Activated CD4-positive, alpha-beta T cell treated with anti-CD3 and anti-CD28 coated beads for 24 hours (primary cell): ENCODE data around the gene SLC12A8.
"Not testable (repeated sequence)": the region's sequence is repeated elsewhere in the genome, so short reads cannot be mapped to it uniquely, and the experiment has no call there.

Experiments used
- DNase-seq, 2 donors: peaks; one replicate each; pipeline ENCODE4 v3.0.0-alpha.2; 2020; ENCODE audit warnings: low read depth in 2 of 2

SLC12A8 gene

DNA sequence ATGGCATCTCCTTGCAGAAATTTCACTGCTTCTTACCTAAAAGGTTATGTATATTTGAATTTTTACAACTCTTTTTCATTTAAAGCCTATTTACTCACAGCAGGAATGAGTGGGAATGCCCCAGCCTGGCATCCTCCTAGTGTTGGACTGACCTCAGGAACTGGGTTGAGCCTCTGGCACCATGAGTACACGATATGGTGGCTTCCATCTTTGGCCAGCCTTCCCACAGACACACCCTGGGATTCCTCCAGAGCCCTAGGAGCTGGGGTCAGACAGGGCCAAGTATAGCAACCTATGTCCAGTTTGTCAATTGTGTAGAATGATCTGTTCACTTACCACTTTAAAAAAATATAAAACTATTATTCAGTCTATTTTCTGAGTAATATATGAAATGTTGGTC lies 99.6 kb downstream of the SLC12A8 start:
- DNase-seq: no peak

DNA sequence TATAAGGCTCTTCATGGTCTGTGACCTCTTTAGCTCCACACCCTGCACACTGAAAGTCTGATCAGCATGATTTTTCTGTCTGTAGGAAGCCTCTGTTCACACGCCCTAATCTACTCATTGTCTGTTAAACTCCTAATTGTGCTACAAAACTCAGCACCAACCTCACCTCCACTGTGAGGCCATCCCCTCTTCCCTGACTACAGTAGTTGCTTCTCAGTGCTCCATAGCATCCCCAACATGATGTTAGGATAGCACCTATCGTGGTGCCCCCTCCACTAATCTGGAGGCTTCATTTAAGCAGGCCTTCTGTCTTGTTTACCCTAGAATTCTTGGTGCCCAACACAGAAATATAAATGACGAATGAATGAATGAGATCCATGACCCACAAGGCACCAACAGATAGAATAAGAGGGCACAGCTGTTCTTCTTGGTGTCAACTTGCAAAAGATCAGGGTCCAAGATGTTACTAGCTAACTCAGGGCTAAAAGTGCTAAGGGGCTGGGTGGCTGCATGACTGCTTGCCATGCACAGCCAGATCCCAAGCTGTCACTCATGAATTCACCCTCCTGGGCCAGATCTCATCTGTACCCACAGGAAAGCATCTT lies 101.6 kb downstream of the SLC12A8 start:
- no peak for DNase-seq

DNA sequence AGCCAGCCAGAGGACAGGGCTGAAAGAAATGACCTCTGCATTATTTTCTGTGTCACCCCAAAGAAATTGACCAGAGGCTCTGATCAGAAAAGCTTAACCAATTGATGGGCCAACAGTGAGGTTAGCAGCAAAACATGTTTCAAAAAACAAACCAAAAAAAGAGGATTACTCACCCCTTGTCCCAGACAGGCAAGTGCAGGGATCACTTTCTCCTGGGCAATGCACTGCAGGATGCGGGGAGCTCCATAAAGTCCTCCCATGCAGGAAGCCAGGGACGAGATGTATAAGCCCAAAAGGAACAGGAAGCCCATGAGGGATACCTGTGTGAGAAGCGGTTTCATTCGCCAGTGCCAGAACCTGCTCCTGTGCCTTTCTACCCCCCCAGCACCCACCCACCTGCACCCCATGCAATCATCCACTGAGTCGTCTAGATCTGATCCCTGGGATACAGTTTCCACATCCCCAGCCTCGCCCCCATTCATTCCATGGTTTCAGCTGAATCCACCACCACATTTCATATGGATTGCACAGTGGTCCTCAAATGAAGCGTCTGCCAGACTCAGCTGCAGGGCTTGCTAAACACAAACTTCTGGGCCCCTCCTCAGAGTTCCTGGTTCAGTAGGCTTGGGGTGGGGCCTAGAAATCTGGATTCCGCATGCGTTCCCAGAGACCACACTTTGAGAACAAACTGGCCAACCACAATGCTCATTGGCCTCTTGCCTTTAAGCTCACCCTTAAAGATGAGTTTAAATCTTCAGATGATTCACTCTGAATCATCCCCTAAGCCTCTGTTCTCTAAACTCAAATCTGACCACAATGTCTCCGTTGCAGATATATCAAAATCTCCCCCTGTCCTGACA lies 102.3 kb downstream of the SLC12A8 start:
- DNase-seq: no peak

DNA sequence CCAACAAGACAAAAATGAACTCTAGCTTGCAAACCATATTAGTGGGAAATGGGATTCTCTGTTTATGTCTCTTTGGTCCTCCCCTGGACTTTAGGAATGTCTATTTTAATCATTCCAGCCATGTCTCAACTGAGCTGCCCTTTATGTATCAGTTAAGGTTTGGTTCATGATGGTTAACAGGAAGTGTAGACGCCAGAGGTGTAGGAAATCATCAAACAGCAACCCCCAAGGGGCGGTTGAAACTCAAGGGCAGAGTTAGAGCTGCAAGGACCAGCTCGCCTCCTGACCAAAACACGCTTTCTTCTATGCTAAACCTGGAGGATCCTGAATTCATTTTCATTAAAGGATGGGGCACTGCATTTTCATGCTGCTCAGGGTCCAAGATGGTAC lies 103.0 kb downstream of the SLC12A8 start:
- no peak for DNase-seq

DNA sequence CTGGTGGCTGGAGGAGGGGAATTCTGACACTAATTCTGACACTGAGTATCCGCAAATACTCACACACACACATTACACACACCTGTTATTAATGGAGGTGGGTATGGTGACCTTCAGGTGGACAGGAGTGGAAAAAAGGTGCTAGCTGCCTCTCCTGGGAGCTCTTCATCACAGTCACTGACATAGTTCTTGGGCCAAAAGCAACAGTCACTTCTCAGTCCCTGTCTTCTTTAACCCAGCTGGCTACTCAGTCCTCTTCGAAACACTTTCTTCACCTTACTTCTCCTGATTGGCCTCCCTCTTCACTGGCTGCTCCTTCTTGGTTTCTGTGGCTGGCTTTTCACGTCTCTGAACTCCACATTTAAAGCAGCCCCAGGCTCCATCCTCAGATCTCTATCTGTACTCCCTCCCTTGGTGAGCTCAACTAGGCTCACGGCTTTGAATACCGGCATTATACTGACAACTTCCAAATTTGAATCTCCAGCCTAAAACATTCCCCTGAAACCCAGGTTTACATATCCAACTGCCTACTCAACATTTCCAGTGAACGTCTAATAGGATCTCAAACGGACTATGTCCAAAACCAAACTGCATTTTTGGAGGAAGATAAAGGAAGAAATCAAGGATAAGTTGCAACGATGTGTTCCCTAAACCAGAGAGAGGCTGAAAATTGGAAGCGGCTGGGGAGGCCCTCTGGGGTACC lies 103.6 kb downstream of the SLC12A8 start:
- no peak for DNase-seq

DNA sequence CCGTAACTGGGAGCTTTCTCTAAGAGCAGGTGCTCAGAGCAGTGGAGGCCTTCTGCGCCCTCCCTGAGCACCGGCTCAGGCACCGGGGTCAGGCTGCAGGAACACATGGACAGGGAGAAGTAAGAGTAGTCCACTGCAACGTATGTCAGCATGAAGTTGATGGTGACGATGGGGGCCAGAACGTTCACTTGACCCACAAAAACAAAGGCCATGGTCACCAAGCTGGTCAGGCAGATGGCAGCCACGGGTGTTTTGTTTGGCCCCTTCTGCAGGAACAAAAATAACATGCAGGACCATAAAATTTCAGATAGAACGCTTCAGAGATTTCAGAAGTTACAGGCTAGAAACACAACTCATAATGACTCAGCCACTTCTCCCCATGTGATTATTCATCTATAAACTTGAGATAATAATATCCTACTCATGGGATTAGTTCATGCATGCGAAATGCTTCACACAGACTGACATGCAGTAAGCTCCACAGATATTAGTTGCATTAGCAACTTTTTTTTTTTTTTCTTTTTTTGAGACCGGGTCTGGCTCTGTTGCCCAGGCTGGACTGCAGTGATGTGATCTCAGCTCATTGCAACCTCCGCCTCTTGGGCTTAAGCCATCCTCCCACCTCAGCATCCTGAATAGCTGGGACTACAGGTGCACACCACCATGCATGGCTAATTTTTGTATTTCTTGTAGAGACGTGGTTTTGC lies 104.5 kb downstream of the SLC12A8 start:
- no peak for DNase-seq

DNA sequence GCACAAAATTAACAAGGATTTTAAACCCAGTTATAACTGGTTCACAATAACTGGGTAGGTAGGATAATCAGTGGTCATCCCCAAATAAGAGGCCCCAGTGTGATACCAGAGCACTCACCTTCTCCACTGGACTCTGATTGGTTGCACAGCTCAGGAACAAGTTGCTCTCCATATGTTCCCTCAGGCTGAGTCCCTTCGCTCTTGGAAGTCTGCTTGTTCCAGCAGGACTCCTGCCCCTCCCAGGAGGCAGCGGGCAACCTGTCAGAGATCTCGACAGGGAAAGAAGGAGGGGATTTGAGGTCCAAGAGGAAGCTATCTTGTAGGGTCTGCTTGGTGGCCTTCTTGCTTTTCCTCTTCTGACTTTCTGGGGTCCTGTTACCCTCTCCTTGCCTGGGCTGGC lies 105.2 kb downstream of the SLC12A8 start:
- DNase-seq: no peak

DNA sequence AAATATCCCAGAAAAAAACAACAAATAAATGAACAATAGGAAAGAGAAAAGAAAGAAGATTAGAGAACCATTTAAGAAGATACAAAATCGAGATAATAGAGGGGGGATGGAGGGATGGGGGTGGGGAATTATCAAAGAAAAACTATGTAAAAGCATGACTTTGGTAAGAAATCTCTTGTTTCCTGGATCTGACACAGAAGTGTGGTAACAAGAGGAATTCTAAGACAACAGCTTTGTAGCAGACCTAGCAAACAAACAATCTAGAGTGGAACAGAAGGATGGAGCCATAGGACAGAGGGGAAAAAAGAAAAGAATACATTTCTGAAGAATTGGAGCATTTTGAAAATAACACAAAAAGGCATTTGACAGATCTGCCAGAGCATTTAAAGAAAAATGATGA lies 107.4 kb downstream of the SLC12A8 start:
- no peak for DNase-seq

DNA sequence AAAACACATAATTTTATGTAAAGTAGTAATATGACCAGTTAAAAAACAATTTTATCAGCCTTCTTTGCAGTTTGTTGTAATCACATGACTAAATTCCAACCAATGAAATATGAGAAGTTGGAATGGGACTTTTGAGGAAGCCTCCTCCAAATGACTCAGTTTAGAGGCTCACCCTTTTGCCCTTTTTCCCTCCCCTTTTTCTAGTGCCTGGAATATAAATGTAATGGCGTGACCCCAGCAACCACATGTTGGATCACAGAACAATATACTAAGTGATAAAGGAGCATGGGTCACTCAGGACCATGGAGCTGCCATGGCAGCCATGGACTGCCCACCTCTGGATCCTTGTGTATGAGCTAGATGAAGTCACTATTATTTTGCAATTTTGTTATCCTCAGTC lies 107.9 kb downstream of the SLC12A8 start:
- DNase-seq: no peak

DNA sequence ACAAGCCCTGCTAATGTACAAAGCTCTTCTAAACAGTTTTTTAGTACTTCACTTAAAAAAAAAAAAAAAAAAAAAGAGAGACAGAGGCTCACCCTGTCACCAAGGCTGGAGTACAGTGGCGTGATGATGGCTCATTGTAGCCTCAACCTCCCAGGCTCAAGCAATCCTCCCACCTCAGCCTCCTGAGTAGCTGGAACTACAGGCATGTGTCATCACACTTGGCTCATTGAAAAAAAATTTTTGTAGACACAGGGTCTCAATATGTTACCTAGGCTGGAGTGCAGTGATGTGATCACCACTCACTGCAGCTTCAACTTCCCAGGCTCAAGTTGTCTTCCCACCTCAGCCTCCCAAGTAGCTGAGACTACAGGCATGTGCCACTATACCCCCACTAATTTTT lies 109.1 kb downstream of the SLC12A8 start:
- DNase-seq: no peak

DNA sequence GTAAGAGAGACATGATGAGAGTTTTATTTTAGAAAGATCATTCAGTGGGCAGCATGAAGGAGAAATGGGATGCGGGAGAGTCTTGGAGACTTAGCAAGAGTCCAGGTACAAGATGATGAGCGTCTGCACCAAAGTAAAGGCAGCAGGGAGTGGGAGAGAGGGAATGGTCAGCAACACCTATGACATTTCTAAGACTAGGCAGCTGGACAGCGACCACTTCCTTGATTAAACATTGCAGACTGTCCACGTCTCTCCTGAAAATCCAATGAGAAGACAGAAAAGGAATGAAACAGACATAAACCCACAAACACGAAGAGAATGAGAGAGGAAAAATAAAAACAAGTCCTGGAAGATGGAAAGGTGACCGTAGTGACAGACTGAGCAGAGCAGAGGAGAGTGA lies 110.1 kb downstream of the SLC12A8 start:
- DNase-seq: no peak

DNA sequence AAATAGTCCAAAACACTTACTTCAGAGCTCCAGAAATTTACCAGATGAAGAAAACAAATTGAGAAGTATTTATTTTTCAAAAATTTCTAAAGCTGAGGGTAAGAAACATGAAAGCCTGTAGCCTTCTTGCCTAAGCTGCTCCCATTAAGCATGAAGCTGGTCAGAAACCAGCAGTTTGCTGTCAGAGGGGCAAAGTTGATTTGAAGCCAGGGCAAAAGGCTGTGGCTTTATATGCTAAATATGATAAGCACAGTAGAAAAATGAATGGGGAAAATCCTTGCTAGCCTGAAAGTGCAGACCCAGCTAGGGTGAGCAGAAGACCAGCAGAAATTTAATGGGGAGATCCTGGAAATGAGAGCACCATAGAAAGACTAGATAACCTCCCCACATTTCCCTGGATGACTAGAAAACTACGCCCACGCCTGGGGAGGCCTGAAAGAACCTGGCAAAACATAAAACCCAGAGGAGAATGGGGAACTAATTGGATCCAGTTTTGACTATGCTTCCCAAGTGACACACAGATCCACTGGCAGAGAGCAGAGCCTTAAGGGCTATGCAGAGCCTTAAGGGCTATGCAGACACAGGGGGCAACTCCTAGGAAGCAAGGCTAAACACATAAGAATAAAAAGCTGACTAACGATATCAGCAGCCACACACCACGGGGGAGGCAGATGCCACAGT lies 113.8 kb downstream of the SLC12A8 start:
- DNase-seq: no peak

DNA sequence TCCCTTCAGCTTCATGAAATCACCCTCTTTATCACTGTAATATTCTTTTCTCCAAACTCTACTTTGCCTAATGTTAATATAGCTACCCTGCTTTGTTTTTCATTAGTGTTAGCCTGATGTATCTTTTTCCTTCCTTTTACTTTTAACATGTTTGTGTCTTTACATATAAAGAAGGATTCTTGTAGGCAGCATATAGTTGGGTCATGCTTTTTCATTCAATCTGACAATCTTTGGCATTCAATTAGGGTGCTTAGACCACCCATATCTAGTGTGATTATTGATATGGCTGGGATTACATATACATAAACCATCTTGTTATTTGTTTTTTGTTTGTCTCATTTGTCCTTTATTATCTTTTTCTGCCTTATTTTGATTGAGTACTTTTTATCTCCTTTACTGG lies 121.9 kb downstream of the SLC12A8 start:
- no peak for DNase-seq

DNA sequence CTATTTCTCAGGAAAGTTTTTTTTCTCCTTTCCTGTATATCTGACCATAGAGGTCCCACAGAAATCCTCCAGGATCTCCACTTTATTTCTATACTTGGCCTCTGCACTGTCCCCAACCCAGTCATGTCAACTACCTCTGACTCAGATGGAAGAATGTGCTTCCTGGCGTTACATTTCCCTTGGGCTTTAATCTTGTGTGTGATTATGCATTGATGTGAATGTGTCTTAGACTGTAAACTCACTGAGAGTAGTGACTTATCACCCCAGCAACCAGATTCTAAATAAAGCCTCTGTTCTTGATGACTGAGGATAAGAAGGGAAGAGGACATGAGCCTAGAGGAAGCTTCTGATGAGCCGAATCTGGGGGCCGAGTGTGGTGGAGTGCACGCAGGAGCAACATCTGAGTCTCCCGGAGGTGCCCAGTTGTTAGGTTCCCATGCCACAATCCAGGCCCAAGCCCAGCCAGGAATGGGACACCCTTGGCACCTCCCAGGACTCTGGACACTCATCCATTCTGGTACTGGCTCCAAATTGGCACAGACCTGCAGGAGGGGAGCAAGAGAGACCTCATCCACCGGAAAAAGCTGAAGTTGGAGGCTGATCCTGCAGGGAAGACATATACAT lies 124.7 kb downstream of the SLC12A8 start:
- no peak for DNase-seq

DNA sequence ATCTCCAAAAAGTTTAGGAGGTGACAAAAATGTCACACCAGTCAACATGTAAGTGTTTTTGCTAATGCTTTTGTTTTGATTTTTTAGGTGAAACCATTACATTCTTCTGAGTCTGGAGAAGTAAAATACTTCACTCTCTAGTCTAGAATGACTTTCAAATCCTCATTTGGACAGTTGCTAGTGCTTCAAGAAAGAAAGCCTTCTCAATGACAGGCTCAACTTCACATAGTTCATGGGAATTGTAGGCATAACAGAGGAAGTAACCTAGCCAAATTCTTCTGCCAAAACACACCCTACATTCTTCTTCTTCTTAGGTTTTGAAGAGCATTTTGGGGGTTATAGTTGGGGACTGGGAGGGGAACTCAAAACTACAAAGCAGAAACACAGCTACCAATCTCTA lies 127.4 kb downstream of the SLC12A8 start:
- DNase-seq: no peak

DNA sequence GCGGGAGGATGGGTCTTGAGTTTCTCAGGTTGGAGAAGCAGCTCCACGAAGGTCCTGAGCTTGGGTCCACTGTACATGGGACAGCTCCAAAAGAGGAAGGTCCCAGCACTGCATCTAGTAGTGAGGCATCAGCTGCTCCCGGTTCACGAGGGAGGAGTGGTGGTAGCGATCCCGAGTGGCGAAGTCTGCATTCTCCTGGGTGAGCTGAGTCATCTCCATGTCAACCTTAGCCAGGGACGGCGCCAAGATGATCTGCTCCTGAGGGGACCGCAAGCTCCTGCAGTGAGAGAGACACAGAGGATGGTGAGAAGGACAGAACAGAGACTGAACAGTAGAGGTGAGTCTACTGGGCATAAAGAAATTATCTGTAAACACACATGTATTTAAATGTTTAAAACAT lies 128.8 kb downstream of the SLC12A8 start:
- DNase-seq: no peak

DNA sequence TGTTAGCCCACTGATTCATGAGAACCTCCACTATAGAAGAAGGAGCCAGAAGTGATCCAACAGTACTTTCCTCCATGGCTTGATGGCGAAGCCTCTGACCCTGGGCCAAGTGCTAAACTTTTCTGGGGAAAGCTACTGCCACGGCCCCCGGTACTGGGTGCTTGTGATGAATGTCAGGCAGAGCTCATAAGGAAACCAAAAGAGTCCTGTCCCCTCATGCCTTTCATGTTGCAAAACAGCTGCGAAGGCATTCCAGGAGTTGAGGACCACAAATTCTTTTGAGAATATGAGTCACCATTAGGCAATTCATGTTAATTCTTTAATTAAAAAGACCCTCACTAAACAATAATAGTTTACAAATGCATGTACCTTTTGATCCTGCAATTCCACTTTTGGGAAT lies 130.2 kb downstream of the SLC12A8 start:
- DNase-seq: not testable (repeated sequence)

DNA sequence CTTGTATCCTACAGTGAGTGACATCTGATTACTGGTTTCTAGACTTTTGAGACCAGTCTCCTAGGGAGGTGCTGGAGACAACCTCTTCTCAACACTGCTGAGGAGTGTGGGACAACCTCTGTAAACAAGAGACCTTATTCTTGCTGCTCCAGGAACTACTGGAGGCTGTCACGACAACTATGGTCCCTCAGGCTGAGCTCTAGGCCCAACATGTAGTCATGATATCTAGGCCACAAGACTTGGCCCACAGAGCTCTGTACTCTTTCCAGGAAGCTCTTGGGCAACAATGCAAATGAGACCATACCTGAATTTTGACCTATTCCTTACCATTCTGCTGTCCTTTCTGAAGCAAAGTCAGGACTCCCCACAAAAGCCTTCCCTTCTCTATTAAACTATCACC lies 132.5 kb downstream of the SLC12A8 start:
- DNase-seq: no peak

DNA sequence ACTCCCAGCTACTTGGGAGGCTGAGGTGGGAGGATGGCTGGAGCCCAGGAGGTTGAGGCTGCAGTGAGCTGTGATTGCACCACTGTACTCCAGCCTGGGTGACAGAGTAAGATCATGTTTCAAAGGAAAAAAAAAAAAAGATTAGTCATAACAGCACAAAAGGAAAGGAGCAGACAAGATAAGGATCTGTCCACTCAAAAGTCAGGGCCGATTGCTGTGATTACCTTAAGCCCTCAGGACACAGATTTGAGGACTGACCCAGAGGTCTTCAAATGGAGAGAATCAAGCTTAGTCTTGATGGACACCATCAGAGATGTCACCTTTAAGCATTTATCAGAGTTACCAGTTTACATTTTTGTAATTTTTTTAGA lies 132.9 kb downstream of the SLC12A8 start:
- no peak for DNase-seq

DNA sequence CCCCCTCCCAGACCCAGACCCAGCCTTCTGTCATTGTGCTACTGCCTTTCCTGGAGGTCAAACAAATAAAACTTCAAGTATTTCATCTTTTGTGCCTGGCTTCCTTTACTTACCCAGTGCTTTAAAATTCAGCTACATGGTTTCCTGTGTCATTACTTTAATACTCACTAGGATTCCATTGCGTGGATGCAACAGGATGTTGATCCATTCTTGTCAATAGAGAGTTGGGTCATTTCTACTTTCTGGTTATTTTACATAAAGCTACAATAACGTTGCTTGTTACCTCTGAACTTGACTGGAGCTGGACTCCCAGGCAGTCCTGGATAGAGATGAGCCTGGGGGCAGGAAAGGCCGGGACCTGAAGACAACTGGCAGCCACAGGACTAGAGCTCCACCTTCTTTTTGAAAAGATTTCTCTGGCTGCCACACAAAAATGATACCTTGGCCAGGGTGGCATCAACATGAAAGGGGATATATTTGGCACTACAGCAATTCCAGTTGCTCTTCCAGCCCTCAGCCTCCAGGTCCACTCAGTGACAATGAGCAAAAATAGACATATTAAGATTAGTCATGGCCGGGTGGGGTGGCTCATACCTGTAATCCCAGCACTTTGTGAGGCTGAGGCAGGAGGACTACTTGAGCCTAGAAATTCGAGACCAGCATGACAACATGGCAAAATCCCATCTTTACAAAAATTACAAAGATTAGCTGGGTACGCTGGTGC lies 133.4 kb downstream of the SLC12A8 start:
- no peak for DNase-seq

DNA sequence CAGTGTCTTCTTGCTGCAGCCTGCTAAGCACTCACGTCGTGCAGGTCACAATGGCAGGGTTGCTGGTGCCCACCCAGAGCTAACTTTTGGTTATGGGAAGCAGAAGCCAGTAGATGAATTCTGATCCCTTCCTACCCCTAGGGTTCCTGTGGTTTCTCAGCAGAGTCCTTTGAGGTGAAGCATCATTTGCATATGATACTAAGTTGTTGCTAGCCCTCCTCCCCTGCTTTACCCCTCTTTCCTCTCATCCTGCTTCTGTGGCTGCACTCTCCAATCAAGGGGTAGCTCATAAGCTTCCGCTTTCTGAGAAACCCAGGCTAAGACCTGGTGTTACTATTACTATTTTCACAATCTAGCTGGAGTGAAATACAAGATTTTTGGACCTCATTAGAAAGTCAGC lies 134.7 kb downstream of the SLC12A8 start:
- no peak for DNase-seq
